HG03108 (cell line): ENCODE measurements around the gene SLC4A1AP.

Experiments
- ATAC-seq: cut with Tn5 transposase; IDR thresholded peaks from one replicate; pipeline ENCODE4 v1.9.1; 2021; ENCODE audit warnings: moderate library complexity; ENCODE audit not compliant: unreplicated experiment

Gene SLC4A1AP

GRCh38 chr2:27720004-27720551 lies 56.4 kb downstream of the SLC4A1AP start:
- ATAC-seq: no peak

- no peak for ATAC-seq
Observed at GRCh38 chr2:27721335-27721734, 57.6 kb downstream of the SLC4A1AP start.

- ATAC-seq: no peak
Observed at GRCh38 chr2:27721884-27722485, 58.3 kb downstream of the SLC4A1AP start.

- no peak for ATAC-seq
Observed at GRCh38 chr2:27723372-27724144, 59.9 kb downstream of the SLC4A1AP start.

GRCh38 chr2:27724191-27724590 lies 60.5 kb downstream of the SLC4A1AP start:
- no peak for ATAC-seq

GRCh38 chr2:27724905-27725701 lies 61.4 kb downstream of the SLC4A1AP start:
- ATAC-seq: no peak

GRCh38 chr2:27727257-27727656 lies 63.6 kb downstream of the SLC4A1AP start:
- ATAC-seq: no peak

GRCh38 chr2:27728081-27728858 lies 64.6 kb downstream of the SLC4A1AP start:
- no peak for ATAC-seq

- ATAC-seq: no peak
Observed at GRCh38 chr2:27729198-27729597, 65.5 kb downstream of the SLC4A1AP start.

- no peak for ATAC-seq
Observed at GRCh38 chr2:27729614-27730013, 65.9 kb downstream of the SLC4A1AP start.

GRCh38 chr2:27730261-27730662 lies 66.6 kb downstream of the SLC4A1AP start:
- ATAC-seq: no peak

GRCh38 chr2:27730980-27731691 lies 67.4 kb downstream of the SLC4A1AP start:
- ATAC-seq: no peak

GRCh38 chr2:27734305-27734704 lies 70.6 kb downstream of the SLC4A1AP start:
- ATAC-seq: no peak

GRCh38 chr2:27735263-27735904 lies 71.7 kb downstream of the SLC4A1AP start:
- ATAC-seq: no peak

GRCh38 chr2:27736031-27736889 lies 72.6 kb downstream of the SLC4A1AP start:
- ATAC-seq: no peak

- ATAC-seq: no peak
Observed at GRCh38 chr2:27736890-27737204, 73.2 kb downstream of the SLC4A1AP start.

- no peak for ATAC-seq
Observed at GRCh38 chr2:27737676-27738348, 74.1 kb downstream of the SLC4A1AP start.

- no peak for ATAC-seq
Observed at GRCh38 chr2:27738349-27739057, 74.8 kb downstream of the SLC4A1AP start.
